ENCODE results near the gene C2. TPM values are rescaled to one million over a fixed set of nuclear protein-coding genes. Genes with fewer than 3 reads are reported as not detected.

C2 gene
- polyA plus RNA-seq, 1 of the 3 experiments (the other 2 are of a cell fraction): 0.43 TPM

- no peak for TF ChIP-seq TAF1 (IDR thresholded peaks at IDR 0.05; ENCODE audit: borderline replicate concordance, low read depth, low read length)
- no peak for TF ChIP-seq FOSL2 (IDR thresholded peaks at IDR 0.05; ENCODE audit: borderline replicate concordance, low read depth)
- TF ChIP-seq, protein P1, sequence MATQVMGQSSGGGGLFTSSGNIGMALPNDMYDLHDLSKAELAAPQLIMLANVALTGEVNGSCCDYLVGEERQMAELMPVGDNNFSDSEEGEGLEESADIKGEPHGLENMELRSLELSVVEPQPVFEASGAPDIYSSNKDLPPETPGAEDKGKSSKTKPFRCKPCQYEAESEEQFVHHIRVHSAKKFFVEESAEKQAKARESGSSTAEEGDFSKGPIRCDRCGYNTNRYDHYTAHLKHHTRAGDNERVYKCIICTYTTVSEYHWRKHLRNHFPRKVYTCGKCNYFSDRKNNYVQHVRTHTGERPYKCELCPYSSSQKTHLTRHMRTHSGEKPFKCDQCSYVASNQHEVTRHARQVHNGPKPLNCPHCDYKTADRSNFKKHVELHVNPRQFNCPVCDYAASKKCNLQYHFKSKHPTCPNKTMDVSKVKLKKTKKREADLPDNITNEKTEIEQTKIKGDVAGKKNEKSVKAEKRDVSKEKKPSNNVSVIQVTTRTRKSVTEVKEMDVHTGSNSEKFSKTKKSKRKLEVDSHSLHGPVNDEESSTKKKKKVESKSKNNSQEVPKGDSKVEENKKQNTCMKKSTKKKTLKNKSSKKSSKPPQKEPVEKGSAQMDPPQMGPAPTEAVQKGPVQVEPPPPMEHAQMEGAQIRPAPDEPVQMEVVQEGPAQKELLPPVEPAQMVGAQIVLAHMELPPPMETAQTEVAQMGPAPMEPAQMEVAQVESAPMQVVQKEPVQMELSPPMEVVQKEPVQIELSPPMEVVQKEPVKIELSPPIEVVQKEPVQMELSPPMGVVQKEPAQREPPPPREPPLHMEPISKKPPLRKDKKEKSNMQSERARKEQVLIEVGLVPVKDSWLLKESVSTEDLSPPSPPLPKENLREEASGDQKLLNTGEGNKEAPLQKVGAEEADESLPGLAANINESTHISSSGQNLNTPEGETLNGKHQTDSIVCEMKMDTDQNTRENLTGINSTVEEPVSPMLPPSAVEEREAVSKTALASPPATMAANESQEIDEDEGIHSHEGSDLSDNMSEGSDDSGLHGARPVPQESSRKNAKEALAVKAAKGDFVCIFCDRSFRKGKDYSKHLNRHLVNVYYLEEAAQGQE (IDR thresholded peaks at IDR 0.05; ENCODE audit: low read depth, low read length): no peak
- TF ChIP-seq, protein P2, sequence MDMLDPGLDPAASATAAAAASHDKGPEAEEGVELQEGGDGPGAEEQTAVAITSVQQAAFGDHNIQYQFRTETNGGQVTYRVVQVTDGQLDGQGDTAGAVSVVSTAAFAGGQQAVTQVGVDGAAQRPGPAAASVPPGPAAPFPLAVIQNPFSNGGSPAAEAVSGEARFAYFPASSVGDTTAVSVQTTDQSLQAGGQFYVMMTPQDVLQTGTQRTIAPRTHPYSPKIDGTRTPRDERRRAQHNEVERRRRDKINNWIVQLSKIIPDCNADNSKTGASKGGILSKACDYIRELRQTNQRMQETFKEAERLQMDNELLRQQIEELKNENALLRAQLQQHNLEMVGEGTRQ (IDR thresholded peaks at IDR 0.05; ENCODE audit: borderline replicate concordance, low read depth, low read length): no peak
- no peak for TF ChIP-seq YY1 (IDR thresholded peaks at IDR 0.05; ENCODE audit: low read depth)
- TF ChIP-seq SMC3 (IDR thresholded peaks at IDR 0.05; ENCODE audit: low read depth, low read length): no peak
- TF ChIP-seq, protein P3, sequence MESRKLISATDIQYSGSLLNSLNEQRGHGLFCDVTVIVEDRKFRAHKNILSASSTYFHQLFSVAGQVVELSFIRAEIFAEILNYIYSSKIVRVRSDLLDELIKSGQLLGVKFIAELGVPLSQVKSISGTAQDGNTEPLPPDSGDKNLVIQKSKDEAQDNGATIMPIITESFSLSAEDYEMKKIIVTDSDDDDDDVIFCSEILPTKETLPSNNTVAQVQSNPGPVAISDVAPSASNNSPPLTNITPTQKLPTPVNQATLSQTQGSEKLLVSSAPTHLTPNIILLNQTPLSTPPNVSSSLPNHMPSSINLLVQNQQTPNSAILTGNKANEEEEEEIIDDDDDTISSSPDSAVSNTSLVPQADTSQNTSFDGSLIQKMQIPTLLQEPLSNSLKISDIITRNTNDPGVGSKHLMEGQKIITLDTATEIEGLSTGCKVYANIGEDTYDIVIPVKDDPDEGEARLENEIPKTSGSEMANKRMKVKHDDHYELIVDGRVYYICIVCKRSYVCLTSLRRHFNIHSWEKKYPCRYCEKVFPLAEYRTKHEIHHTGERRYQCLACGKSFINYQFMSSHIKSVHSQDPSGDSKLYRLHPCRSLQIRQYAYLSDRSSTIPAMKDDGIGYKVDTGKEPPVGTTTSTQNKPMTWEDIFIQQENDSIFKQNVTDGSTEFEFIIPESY (IDR thresholded peaks at IDR 0.05; ENCODE audit: borderline replicate concordance, low read depth): no peak
- no peak for TF ChIP-seq USF1 (IDR thresholded peaks at IDR 0.05; ENCODE audit: borderline replicate concordance, low read depth)
- TF ChIP-seq MAX (IDR thresholded peaks at IDR 0.05; ENCODE audit: low read depth): no peak
- no peak for TF ChIP-seq RCOR1 (IDR thresholded peaks at IDR 0.05; ENCODE audit: low read length)
- no peak for TF ChIP-seq TCF12 (IDR thresholded peaks at IDR 0.05)
- TF ChIP-seq CTCF (IDR thresholded peaks at IDR 0.05): no peak
- TF ChIP-seq RXRA (IDR thresholded peaks at IDR 0.05; ENCODE audit: borderline replicate concordance, low read depth): no peak
- no peak for TF ChIP-seq EZH2phosphoT487 (IDR thresholded peaks at IDR 0.05; ENCODE audit: borderline replicate concordance, low read depth)
- TF ChIP-seq NFIC (IDR thresholded peaks at IDR 0.05; ENCODE audit: borderline replicate concordance): no peak
- no peak for TF ChIP-seq NRF1 (IDR thresholded peaks at IDR 0.05; ENCODE audit: low read depth, low read length)
- no peak for TF ChIP-seq GABPA (IDR thresholded peaks at IDR 0.05; ENCODE audit: low read depth)
- ChIA-PET CTCF (no interaction called here), POLR2A (no interaction called here)
- DNase-seq: peak; percentile 6
- Histone ChIP-seq H3K9me3 (no peaks in the 10 kb centered on the region), H3K4me1 (ENCODE audit: control insufficient read depth in 1 of 2, insufficient read depth in 2 of 2, low read depth in 1 of 2, low read length in 1 of 2) (no peaks in the 10 kb centered on the region), H3K36me3 (replicated peaks in 1 of 2; ENCODE audit: control insufficient read depth in 1 of 2, insufficient read depth in 2 of 2, low read length in 1 of 2) (peaks cover 0 to 30% of the 10 kb centered on the region in 2 experiments), H3K79me2 (ENCODE audit: insufficient read depth) (no peaks in the 10 kb centered on the region), H3K9ac (no peak overlapping the region), H3K4me3 (ENCODE audit: low read depth in 2 of 2, low read length in 1 of 2) (no peak overlapping the region), H3K4me2 (no peak overlapping the region), H2AFZ (ENCODE audit: low read depth) (no peak overlapping the region), H3K27me3 (ENCODE audit: insufficient read depth) (no peaks in the 10 kb centered on the region), H3K27ac (ENCODE audit: low read depth in 2 of 2, low read length in 1 of 2) (no peak overlapping the region), H3K9me2 (no peaks in the 10 kb centered on the region), H3F3A (replicated peaks; ENCODE audit: insufficient read depth) (peaks cover 5% of the 10 kb centered on the region), H4K20me1 (ENCODE audit: insufficient read depth) (no peaks in the 10 kb centered on the region)
- WGBS (ENCODE audit: low lambda C conversion rate): no CpG with 5 or more reads among the region's 3 CpGs
These were observed 49.3 kb upstream of the C2 start for GRCh38 chr6:31878222-31878621.

All from SK-N-SH (cell line).